Forelimb muscle (tissue), 1 donor: ENCODE data around the gene FBXL13. TPM values are rescaled to one million over a fixed set of nuclear protein-coding genes. Genes with fewer than 3 reads are reported as not detected.
"Not testable (repeated sequence)": the region's sequence is repeated elsewhere in the genome, so short reads cannot be mapped to it uniquely, and the experiment has no call there.

ENCODE experiments used
- DNase-seq: peaks from one replicate; pipeline ENCODE4 v3.0.0-alpha.2; 2013; ENCODE audit warnings: low read depth
- polyA plus RNA-seq: library from polyadenylated mRNA; unstranded; fragments of 120-200 nt; gene quantifications from one replicate; pipeline ENCODE4 v1.2.1, GENCODE V29; 2013; ENCODE audit not compliant: insufficient read length

Gene FBXL13
- polyA plus RNA-seq, 1 donor, result 0.78 TPM

GRCh38 chr7:102935450-102936115 lies 139.0 kb downstream of the FBXL13 start:
- DNase-seq, result no peak

DNA sequence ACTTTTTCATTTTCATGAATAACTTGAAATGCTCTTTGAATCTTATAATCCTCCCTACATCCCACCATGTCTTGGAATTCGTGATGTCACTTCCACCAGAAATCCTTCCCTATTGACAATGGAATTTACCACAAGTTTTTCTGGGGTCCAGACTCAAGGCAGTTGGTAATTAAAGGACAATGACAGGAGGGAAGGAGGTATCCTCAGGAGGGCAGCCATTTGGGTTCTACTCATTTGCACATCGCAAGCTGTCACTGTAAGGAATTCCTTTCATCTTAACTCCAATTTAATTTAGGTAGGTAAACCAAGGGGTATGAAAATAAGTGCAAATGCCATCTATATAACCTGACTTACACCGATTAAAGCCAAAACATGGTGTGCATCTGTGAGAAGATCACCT lies 139.9 kb downstream of the FBXL13 start:
- no peak for DNase-seq

- DNase-seq, result no peak
Measured at GRCh38 chr7:102934239-102934638, 140.4 kb downstream of the FBXL13 start.

DNA sequence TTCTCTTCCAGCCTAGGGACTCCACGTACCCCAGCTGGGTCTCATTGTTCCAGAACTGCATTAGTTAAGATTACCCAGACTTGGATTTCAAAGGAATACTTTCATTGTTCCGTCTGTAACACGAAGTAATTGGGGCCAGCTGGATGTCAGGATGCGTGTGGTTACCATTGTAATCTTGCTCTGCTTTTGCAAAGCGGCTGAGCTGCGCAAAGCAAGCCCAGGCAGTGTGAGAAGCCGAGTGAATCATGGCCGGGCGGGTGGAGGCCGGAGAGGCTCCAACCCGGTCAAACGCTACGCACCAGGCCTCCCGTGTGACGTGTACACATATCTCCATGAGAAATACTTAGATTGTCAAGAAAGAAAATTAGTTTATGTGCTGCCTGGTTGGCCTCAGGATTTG lies 140.8 kb downstream of the FBXL13 start:
- no peak for DNase-seq

GRCh38 chr7:102931757-102932156 lies 142.8 kb downstream of the FBXL13 start:
- DNase-seq, result no peak

DNA sequence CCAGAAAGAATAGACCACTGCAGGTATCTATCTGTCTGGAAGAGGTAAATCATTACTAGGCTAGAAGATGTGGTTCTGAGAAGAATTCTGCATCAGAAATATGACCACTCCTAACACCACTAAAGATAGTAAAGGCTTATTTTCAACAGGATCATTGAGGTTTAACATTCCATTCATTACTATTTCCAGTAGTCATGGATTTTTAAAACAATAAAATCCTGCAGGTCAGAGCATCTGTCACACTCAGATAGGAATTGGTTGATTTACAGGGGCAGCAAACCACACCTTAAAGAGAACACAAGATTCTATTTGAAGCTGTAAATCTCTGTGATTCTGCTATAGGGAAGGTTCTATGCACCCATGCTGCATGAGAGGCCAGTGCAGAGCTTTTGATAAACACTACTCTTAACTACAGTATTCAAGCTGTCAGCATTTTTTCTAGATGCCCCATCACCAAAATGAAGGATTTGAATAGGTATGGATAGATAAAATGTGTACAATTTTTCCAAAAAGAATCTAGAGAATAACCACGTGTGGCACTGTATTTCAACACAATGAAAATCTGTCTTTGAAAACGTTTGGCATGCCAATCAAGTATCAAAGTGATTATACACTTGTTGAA lies 147.2 kb downstream of the FBXL13 start:
- DNase-seq, result no peak

- DNase-seq, result no peak
Measured at GRCh38 chr7:102926783-102927140, 147.8 kb downstream of the FBXL13 start.

DNA sequence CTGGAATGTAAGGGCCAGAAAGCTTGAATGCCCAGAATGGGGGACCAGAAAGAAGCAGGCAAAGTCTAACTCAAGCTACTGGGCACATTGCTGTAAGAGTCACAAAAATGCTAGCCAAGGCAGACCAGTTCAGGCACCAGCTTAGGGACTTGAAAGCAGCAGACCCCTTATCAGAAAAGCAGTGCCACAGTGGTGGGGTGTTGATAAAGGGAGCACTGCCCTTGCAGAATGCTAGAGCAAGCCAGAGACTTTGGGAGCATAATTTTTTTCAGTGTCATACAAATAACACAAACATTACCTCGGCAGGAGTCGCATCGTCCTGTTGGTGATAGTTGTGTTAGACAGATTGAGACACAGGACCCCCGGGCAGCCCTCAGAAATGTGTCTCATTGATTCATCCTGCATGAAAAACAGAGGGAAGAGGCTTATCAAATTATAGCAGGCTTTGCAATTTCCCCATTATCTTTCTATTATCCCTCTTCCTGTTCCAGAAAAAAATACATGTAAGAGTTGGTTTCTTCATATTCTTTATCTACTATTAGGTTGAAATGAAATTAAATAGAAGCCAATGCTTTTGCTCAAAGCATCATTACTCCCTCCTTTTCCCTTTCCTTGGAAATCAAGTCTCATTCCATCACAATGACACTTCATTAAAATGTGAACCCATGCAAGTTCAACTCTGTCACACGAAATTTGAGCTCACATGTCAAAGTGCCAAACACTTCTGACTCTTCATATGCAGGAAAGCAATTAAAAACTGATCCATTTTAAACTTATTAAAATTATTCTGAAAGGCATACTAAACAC lies 148.4 kb downstream of the FBXL13 start:
- DNase-seq, result no peak

DNA sequence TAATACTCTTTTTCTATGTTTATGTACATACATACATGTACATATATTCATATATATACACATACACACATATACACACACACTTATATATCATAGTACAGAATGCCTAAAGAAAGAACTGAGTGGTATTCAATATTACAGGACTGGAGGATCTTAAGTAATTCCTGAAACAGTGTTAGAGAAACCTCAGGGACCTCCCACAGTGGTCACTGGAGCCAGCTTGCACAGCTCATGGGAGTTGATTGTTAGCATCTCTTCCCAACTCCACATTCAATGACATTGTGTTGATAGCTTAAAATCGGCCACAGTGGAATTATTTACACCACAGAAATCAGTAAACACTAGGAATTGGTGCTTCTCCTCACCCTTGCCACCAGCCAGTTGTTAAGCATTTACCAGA lies 155.8 kb downstream of the FBXL13 start:
- no peak for DNase-seq

DNA sequence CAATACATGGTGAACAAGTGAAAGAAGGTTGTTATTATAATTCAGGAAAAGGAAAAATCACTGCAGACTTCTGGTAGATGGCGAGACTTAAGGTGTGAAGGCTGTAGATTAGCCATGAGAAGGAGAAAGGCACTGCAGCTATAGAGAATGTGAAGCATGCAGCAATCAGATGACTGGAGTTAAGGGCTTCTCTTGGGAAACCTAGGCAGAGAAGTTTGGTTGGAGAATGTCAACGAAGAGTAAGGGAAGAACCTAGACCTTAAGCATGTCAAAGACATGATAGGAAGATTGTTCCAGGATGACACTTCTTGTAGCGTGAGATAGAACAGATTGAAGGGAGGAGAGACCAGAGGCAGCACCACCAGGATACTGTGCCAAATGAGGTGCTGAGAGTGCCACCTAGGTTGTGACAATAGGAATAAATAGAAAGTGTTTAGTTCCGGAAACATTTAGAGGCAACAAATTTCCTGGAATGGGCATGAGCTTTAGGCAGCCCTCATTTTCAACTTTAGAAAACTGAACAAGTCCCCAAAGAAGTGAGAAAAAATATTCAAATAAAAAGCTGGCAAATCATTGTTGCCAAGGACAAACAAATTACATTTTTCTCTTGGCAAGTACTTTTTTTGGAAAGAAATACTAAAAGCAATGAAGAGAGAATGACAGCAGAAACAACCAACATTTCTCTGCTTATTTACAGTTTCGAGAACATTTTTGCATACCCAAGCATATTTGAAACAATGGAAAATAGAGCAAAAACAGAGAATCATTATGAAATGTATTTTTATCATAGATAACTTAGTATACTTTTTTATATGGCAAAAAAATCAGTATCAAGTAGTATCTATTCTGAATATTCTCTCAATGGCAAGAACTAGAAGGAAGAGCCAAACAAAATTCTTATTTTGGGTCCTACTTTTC lies 156.9 kb downstream of the FBXL13 start:
- DNase-seq, result no peak

DNA sequence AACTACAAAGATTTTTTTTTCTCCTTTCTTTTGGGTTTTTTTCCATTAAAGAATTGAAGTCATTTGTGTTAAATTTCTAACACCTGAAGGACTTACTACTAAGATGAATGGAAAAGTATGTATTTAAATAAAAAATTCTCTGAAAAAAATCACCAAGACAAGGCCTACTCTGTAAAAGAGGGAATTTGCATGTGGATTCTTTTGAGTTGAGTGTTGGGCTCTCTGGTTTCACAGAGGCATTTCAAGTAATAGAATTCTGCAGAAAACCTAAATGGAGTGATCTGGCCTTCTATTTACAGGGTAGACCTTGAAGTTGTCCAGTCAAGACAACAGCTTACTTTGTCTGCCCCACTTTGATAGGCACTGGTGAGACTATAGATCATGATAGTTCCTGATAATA lies 157.7 kb downstream of the FBXL13 start:
- DNase-seq, result no peak

GRCh38 chr7:102916426-102916825 lies 158.2 kb downstream of the FBXL13 start:
- no peak for DNase-seq

DNA sequence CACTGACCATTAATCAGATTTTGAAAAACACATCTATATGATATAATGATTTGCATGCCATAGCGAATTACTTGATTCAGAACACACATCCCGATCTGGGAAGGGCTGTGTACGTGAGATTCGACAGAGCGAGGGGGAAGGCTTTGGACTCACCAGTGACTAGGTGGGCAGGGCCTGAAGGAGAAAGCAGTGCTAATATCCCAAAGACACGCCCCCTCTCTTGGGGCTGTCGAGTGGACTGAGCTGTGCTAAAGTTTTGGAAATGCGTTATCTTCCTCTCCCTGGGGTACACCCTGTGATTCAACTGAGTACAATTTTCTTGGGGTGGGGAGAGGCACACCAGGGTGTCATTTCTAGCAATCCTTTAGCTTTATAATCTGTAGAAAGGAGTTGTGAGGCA lies 160.0 kb downstream of the FBXL13 start:
- no peak for DNase-seq

GRCh38 chr7:102913826-102914225 lies 160.8 kb downstream of the FBXL13 start:
- no peak for DNase-seq

DNA sequence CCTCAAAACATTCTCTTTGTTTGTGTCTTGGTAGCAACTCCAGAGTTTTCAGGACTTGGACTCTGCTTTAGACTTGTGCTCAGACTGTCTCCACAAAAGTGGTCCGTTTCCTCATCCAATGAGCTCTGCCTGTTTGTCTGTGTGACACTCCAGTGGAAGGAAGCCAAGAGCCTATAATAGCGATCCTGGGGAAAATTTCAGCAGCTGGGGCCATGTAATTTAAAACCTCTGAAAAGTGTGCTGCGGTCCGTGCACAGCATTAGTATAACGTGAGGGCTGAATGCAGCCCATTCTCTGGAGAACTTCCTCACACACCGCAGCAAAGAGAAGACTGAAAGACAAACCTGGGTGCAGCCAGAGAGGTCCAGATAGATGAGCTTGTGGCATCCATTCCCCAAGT lies 161.9 kb downstream of the FBXL13 start, which contains the start of gene LRRC17:
Gene LRRC17, plus strand, starts transcription at position 259 of the 400 bp plus-strand sequence. CDS start 20,914 bp downstream, outside the sequence.
- DNase-seq, result peak; percentile 93

DNA sequence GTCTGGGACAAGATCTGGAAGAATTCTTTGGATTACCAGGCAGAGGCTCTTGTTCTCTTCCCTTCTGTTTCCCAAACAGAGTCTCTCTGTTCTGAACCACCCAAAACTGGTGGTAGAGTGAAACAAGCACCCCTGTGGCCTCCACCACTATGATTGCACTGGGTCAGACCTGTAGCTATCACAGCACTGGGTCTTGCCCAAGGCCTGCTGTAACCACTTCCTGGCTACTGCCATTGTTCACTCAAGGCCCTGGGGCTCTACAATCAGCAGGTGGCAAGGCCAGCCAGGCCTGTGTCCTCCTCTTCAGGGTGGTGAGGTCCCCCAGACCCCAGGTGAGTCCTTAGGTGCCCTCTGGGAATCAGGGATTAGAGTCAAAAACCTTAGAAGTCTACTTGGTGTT lies 165.9 kb downstream of the FBXL13 start:
- no peak for DNase-seq

GRCh38 chr7:102903576-102903975 lies 171.0 kb downstream of the FBXL13 start:
- DNase-seq, result not testable (repeated sequence)

DNA sequence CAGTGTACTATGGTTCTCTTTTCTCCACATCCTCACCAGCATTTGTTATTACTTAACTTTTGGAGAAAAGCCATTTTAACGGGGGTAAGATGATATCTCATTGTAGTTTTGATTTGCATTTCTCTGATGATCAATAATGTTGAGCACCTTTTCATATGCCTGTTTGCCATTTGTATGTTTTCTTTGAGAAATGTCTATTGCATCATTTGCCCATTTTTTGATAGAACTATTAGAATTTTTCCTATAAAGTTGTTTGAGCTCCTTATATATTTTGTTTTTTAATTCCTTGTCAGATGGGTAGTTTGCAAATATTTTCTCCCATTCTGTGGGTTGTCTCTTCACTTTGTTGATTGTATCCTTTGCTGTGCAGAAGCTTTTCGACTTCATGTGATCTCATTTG lies 172.5 kb downstream of the FBXL13 start:
- DNase-seq, result not testable (repeated sequence)

- DNase-seq, result no peak
Measured at GRCh38 chr7:102898532-102898859, 176.1 kb downstream of the FBXL13 start.

DNA sequence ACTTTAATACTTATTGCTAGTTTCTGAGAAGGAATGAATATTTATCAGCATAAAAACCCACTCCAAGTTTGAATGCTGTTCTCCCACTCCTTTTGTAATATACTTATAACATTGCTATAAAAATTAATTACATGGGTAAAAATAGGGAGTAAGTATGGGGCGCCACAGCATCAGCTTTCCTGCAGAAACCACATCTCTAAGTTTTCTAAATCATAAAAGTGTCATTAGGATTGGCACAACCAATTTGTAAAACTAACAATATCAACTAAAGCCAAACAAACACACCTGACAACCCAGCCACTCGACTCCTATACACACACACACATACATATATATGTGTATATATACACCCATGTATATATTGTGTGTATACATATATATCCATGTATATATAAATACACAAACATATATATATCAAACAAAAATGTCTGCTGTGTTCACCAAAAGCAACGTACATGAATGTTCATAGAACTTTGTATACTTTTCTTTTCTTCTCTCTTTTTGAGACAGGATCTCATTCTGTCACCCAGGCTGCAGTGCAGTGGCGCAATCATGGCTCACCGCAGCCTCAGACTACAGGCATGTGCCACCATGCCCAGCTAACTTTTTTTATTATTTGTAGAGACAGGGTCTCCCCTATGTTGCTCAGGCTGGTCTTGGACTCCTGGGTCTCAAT lies 176.6 kb downstream of the FBXL13 start:
- no peak for DNase-seq

DNA sequence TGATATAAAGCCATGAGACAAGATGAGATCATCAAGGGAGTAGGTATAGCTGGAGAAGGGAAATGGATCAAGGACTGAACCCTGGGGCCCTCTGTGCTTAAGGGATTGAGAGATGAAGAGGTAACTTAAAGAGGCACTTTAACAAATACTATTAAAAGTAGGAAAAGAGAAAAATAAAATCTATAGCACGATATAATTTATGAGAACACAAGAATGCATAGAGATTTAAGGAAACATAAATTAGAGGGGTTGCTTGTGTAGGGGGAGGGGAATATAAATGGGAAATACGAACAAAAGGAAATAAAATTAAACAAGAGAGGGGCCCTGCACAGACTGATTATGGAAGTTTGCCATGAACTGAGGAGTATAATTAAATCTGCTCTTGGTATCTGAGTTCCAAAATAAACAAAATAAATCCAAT lies 177.4 kb downstream of the FBXL13 start:
- DNase-seq, result no peak
